ENCODE results near the gene RHBG.

- TF ChIP-seq POLR2A (IDR thresholded peaks at IDR 0.05; ENCODE audit: low read length) (no peak), GATA1 (IDR thresholded peaks at IDR 0.05; ENCODE audit: low read depth, low read length) (no peak)
Observed at GRCh38 chr1:156394082-156394481, 25.1 kb downstream of the RHBG start.

All from erythroblast (primary cell).